ENCODE measurements around the gene RUBCNL.

Gene RUBCNL

DNA sequence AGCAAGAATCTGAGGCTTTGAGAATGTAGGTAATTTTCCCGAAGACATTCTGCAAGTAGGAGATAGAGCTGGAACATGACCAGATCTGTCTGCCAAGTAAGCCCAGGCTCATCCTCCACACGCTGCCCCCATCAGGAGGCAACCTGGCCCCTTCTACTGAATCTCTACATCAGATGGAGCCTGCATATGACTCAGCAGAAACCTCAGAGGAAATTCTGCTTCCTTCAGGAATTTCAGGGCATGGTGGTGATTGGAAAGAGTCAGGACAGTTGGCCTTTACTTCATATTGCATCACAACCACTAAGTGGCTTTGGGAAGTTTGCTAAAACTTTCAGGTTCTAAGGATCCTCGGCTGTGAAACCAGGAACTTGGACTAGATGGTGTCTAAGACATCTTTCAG is 90.1 kb downstream of the RUBCNL start:
- CTCF ChIA-PET: interaction anchor here (0.7 kb wide), 1 partner anchor 202 kb away, joined by 3 read pairs; no protein-coding TSS in a partner anchor
- Histone ChIP-seq H3K36me3 (ENCODE audit: control insufficient read depth in 2 of 2, insufficient read depth in 1 of 2, low read length in 2 of 2) (no peaks in the 10 kb centered on the region), H3K9me3 (ENCODE audit: control insufficient read depth, insufficient read depth, low read depth, low read length) (no peaks in the 10 kb centered on the region), H3K27ac (ENCODE audit: extremely low read depth, low read depth, low read length) (no peak overlapping the region), H3K4me3 (ENCODE audit: low read depth, low read length) (no peak overlapping the region), H3K4me1 (ENCODE audit: control insufficient read depth, insufficient read depth, low read length) (no peaks in the 10 kb centered on the region)
- TF ChIP-seq KLF10 (tag by site-specific recombination; IDR thresholded peaks at IDR 0.05) (no peak), ZNF555 (tag by site-specific recombination; conservative IDR thresholded peaks at IDR 0.05) (no peak), ZNF391 (tag by site-specific recombination; IDR thresholded peaks at IDR 0.05; ENCODE audit: borderline replicate concordance, low read depth) (no peak), ZFHX2 (tag by site-specific recombination; conservative IDR thresholded peaks at IDR 0.05) (no peak)
- TF ChIP-seq, protein P1, sequence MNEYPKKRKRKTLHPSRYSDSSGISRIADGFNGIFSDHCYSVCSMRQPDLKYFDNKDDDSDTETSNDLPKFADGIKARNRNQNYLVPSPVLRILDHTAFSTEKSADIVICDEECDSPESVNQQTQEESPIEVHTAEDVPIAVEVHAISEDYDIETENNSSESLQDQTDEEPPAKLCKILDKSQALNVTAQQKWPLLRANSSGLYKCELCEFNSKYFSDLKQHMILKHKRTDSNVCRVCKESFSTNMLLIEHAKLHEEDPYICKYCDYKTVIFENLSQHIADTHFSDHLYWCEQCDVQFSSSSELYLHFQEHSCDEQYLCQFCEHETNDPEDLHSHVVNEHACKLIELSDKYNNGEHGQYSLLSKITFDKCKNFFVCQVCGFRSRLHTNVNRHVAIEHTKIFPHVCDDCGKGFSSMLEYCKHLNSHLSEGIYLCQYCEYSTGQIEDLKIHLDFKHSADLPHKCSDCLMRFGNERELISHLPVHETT (tag by site-specific recombination; IDR thresholded peaks at IDR 0.05): no peak
- TF ChIP-seq, protein P2, sequence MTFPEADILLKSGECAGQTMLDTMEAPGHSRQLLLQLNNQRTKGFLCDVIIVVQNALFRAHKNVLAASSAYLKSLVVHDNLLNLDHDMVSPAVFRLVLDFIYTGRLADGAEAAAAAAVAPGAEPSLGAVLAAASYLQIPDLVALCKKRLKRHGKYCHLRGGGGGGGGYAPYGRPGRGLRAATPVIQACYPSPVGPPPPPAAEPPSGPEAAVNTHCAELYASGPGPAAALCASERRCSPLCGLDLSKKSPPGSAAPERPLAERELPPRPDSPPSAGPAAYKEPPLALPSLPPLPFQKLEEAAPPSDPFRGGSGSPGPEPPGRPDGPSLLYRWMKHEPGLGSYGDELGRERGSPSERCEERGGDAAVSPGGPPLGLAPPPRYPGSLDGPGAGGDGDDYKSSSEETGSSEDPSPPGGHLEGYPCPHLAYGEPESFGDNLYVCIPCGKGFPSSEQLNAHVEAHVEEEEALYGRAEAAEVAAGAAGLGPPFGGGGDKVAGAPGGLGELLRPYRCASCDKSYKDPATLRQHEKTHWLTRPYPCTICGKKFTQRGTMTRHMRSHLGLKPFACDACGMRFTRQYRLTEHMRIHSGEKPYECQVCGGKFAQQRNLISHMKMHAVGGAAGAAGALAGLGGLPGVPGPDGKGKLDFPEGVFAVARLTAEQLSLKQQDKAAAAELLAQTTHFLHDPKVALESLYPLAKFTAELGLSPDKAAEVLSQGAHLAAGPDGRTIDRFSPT (tag by site-specific recombination; IDR thresholded peaks at IDR 0.05): no peak
- POLR2A ChIA-PET: no interaction called here

DNA sequence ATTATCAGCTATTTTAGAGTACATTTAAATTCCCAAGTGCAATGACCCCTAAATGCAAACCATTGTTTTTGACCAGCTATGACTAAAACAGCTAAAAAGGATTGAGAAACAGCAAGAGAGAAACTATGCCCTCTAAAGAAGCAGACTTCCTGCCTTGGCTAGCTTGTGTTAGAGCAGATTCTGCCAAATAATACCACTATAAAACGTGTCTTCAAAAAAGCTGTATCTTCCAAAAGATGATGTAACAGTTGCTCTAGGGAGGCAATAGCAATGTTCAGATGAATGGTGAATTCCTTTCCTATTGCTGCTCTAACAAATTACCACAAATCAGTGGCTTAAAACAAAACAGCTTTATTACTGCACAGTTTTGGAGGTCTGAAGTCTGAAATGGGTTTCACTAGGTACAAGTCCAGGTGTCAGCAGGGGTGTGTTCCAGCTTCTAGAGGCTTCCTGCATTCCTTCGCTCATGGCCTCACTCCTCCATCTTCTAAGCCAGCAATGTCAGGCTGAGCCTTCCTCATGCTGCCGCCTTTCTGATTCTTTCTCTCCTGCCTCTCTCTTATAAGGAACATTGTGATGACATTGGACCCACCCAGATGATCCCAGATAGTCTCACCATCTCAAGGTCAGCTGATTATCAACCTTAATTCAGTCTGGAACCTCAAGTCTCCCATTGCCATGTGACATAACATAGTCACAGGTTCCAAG is 90.8 kb downstream of the RUBCNL start:
- no peak overlapping the region for H3K27ac ChIP-seq (ENCODE audit: extremely low read depth, low read depth, low read length)
- CTCF ChIA-PET: interaction anchor here (0.7 kb wide), 1 partner anchor 8 kb away, joined by 3 read pairs; no protein-coding TSS in a partner anchor
- POLR2A ChIA-PET: interaction anchor here (0.5 kb wide), 1 partner anchor 271 kb away, joined by 3 read pairs; no protein-coding TSS in a partner anchor
- TF ChIP-seq, protein P3, sequence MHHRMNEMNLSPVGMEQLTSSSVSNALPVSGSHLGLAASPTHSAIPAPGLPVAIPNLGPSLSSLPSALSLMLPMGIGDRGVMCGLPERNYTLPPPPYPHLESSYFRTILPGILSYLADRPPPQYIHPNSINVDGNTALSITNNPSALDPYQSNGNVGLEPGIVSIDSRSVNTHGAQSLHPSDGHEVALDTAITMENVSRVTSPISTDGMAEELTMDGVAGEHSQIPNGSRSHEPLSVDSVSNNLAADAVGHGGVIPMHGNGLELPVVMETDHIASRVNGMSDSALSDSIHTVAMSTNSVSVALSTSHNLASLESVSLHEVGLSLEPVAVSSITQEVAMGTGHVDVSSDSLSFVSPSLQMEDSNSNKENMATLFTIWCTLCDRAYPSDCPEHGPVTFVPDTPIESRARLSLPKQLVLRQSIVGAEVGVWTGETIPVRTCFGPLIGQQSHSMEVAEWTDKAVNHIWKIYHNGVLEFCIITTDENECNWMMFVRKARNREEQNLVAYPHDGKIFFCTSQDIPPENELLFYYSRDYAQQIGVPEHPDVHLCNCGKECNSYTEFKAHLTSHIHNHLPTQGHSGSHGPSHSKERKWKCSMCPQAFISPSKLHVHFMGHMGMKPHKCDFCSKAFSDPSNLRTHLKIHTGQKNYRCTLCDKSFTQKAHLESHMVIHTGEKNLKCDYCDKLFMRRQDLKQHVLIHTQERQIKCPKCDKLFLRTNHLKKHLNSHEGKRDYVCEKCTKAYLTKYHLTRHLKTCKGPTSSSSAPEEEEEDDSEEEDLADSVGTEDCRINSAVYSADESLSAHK (tag by site-specific recombination; IDR thresholded peaks at IDR 0.05): no peak
- TF ChIP-seq ZNF600 (tag by site-specific recombination; IDR thresholded peaks at IDR 0.05) (no peak), ZNF530 (tag by site-specific recombination; IDR thresholded peaks at IDR 0.05; ENCODE audit: low read depth) (no peak), SCRT2 (tag by site-specific recombination; IDR thresholded peaks at IDR 0.05) (no peak), ZNF324 (tag by site-specific recombination; IDR thresholded peaks at IDR 0.05) (no peak), ZFP69B (tag by site-specific recombination; IDR thresholded peaks at IDR 0.05) (no peak), ZNF654 (tag by site-specific recombination; IDR thresholded peaks at IDR 0.05; ENCODE audit: low read depth) (no peak), ZIC2 (tag by site-specific recombination; IDR thresholded peaks at IDR 0.05) (no peak), KLF8 (tag by site-specific recombination; IDR thresholded peaks at IDR 0.05) (no peak), ZSCAN23 (tag by site-specific recombination; IDR thresholded peaks at IDR 0.05) (no peak), ZNF776 (tag by site-specific recombination; IDR thresholded peaks at IDR 0.05; ENCODE audit: borderline replicate concordance) (no peak), OSR2 (tag by site-specific recombination; IDR thresholded peaks at IDR 0.05) (no peak), ZNF785 (tag by site-specific recombination; IDR thresholded peaks at IDR 0.05) (no peak), ZNF701 (tag by site-specific recombination; IDR thresholded peaks at IDR 0.05) (no peak), ZNF248 (tag by site-specific recombination; IDR thresholded peaks at IDR 0.05) (no peak)
- TF ChIP-seq, protein P4, sequence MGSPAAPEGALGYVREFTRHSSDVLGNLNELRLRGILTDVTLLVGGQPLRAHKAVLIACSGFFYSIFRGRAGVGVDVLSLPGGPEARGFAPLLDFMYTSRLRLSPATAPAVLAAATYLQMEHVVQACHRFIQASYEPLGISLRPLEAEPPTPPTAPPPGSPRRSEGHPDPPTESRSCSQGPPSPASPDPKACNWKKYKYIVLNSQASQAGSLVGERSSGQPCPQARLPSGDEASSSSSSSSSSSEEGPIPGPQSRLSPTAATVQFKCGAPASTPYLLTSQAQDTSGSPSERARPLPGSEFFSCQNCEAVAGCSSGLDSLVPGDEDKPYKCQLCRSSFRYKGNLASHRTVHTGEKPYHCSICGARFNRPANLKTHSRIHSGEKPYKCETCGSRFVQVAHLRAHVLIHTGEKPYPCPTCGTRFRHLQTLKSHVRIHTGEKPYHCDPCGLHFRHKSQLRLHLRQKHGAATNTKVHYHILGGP (tag by site-specific recombination; IDR thresholded peaks at IDR 0.05): no peak
- TF ChIP-seq, protein P2 (tag by site-specific recombination; IDR thresholded peaks at IDR 0.05): no peak
- TF ChIP-seq, protein P5, sequence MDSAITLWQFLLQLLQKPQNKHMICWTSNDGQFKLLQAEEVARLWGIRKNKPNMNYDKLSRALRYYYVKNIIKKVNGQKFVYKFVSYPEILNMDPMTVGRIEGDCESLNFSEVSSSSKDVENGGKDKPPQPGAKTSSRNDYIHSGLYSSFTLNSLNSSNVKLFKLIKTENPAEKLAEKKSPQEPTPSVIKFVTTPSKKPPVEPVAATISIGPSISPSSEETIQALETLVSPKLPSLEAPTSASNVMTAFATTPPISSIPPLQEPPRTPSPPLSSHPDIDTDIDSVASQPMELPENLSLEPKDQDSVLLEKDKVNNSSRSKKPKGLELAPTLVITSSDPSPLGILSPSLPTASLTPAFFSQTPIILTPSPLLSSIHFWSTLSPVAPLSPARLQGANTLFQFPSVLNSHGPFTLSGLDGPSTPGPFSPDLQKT (IDR thresholded peaks at IDR 0.05; ENCODE audit: borderline replicate concordance, low read depth, low read length): no peak

More for the DNA sequence above, 90.8 kb downstream of the RUBCNL start:
- H3K36me3 ChIP-seq (ENCODE audit: control insufficient read depth in 2 of 2, insufficient read depth in 1 of 2, low read length in 2 of 2): no peaks in the 10 kb centered on the region
- H3K4me1 ChIP-seq (ENCODE audit: control insufficient read depth, insufficient read depth, low read length): no peaks in the 10 kb centered on the region
- H3K9me3 ChIP-seq (ENCODE audit: control insufficient read depth, insufficient read depth, low read depth, low read length): no peaks in the 10 kb centered on the region
- no peak overlapping the region for H3K4me3 ChIP-seq (ENCODE audit: low read depth, low read length)

All from HEK293 (cell line).